Stimulated activated CD4-positive, alpha-beta T cell treated with anti-CD3 and anti-CD28 coated beads, TNF-alpha, amount 100 ng/mL, for 48 hours (primary cell): ENCODE measurements around the gene SORCS2.
"Not testable (repeated sequence)": the region's sequence is repeated elsewhere in the genome, so short reads cannot be mapped to it uniquely, and the experiment has no call there.

ENCODE experiments used
- DNase-seq, 3 donors: peaks; one replicate each; pipeline ENCODE4 v3.0.0-alpha.2; 2020; ENCODE audit warnings: low read depth in 3 of 3

Gene SORCS2

DNA sequence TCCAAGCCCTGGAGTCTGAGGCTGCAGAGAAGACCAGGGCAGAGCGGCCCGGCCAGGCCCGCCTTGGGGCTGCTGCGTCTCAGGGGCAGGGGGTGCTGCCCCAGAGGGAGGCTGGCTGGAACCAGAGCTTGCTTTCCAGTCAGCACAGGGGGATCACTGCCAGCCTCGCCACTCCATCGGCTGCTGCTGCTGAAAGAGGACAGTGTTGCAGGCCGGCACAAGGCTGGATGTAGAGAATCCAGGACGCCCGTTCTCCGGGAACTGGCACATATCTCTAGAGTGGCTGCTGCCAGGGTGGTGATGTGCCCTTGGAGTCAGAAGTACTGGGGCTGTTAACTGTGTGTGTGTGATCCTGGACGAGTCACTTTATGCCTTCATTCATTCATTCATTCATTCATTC lies 31.9 kb upstream of the SORCS2 start:
- DNase-seq, result no peak

GRCh38 chr4:7160951-7161440 lies 31.3 kb upstream of the SORCS2 start:
- DNase-seq, result no peak

- DNase-seq, result no peak
Measured at GRCh38 chr4:7161721-7162214, 30.6 kb upstream of the SORCS2 start.

GRCh38 chr4:7165056-7165873 lies 27.1 kb upstream of the SORCS2 start:
- DNase-seq, result not testable (repeated sequence)

GRCh38 chr4:7165874-7166201 lies 26.5 kb upstream of the SORCS2 start:
- no peak for DNase-seq

- DNase-seq, result no peak
Measured at GRCh38 chr4:7166237-7166636, 26.1 kb upstream of the SORCS2 start.

- no peak for DNase-seq
Measured at GRCh38 chr4:7166981-7167700, 25.2 kb upstream of the SORCS2 start.

GRCh38 chr4:7167706-7168105 lies 24.6 kb upstream of the SORCS2 start:
- no peak for DNase-seq

DNA sequence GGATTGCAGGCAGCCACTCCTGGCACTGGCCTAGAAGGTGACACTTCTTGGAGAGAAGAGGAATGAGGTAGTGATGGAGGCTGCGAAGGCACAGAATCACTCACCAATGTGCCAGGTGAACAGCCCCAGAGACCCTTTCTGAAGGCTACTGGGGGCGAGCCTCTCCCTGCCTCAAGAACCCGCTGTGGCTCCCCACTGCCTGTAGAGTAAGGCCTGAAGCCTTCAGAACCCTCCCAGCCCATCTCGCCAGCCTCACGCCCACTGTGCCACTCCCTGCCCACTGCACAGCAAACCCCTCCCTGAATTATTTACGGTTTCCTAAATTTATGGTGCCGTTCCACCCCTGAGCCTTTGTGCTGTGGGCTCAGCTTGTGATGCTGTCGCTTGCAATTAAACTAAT lies 24.2 kb upstream of the SORCS2 start:
- DNase-seq, result no peak

GRCh38 chr4:7169134-7169533 lies 23.2 kb upstream of the SORCS2 start:
- no peak for DNase-seq

DNA sequence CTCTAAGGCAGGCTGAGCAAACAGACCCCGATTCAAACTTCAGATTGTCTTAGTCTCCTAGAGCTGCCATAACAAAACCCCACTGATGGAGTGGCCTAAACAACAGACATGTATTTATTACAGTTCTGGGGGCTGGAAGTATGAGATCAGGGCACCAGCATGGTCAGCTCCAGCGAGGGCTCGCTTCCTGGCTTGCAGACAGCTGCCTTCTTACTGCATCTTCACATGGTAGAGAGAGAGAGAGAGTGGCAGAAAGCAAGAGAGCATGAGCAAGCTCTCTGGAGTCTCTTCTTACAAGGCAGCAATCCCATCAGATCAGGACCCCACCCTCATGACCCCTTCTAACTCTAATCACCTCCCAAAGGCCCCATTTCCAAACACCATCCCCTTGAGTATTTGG lies 22.3 kb upstream of the SORCS2 start:
- no peak for DNase-seq

DNA sequence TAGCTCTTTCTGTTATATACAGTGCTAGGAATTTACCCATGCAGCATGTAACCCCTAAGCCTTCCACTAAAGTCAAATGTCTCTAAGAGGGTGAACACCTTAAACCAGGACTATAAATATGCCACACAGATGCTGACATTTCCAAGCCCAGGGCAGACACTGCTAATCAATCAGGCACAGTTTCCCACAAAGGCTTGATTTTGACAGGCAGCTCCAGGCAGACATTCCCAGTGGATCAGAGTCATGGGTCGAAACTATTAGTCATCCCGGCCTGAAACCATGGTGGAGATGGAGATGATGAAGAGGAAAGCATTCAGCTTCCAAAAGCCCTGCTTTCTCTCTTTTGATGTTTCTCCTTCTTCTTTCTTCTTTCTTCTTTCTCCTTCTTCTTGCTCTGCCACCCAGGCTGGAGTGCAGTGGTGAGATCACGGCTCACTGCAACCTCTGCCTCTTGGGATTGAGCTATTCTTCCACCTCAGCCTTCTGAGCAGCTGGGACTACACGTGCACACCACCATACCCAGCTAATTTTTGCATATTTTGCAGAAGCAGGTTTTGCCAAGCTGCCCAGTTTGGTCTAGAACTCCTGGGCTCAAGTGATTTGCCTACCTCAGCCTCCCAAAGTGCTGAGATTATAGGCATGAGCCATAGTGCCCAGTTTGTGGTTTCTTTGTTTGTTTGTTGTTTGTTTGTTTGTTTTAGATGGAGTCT lies 21.0 kb upstream of the SORCS2 start:
- DNase-seq, result no peak

DNA sequence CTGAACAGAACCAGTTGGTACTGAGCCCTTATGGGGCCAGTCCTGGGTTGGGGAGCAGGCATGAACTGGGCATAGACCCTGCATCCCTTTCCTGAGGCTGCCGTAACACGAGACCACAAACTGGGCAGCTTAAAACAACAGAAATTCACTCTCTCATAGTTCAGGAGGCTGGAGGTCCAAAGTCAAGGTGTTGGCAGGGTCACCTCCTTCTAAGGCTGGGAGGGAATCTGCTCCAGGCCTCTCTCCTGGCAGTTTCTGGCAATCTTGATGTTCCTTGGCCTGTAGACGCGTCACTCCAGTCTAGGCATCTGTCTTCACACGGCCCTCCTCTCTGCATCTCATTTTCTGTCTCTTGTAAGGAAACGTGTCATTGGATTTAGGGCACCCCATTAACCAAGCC lies 19.8 kb upstream of the SORCS2 start:
- DNase-seq, result no peak

DNA sequence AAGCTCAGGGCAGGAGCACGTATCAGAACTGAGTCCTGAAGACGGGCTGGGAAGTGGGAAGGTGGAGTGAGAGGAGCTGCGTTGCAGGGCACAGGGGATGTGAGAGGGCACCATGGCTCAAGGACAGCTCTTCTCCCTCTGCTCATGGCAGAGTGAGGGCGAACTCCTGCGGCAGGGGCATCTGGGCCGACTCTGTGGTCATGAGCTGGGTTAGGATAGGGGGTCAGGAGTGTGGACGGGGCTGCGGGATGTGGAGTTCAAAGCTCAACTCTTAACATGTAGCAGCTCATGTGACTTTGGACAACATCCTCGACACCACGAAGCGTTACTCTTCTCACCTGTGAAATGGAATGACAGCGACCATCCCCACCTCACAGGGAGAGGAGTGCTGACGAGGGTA lies 19.4 kb upstream of the SORCS2 start:
- no peak for DNase-seq

GRCh38 chr4:7173841-7174449 lies 18.4 kb upstream of the SORCS2 start:
- DNase-seq, result no peak

GRCh38 chr4:7179158-7179557 lies 13.2 kb upstream of the SORCS2 start:
- no peak for DNase-seq

- no peak for DNase-seq
Measured at GRCh38 chr4:7180938-7181337, 11.4 kb upstream of the SORCS2 start.

- no peak for DNase-seq
Measured at GRCh38 chr4:7182616-7183015, 9.7 kb upstream of the SORCS2 start.

DNA sequence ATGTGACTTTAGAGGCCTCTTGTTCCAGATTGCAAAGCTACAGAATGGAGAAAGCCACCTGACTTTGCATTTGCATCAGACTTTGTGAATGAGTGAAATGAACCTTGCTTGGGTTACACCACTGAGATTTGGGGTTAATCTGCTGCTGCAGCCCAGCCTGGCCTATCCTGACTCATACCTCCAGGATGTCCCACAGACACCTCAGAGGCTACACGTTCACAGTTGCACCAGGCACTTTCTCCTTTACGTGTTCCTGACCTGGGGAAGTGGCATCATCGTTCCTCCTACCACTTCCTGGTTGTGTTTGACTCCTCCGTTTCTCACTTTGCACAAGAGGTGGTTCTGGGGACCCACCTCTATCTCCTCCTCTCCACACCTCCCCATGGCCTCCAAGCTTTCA lies 9.2 kb upstream of the SORCS2 start:
- DNase-seq, result peak; percentile 17 to 50 (median 24)

DNA sequence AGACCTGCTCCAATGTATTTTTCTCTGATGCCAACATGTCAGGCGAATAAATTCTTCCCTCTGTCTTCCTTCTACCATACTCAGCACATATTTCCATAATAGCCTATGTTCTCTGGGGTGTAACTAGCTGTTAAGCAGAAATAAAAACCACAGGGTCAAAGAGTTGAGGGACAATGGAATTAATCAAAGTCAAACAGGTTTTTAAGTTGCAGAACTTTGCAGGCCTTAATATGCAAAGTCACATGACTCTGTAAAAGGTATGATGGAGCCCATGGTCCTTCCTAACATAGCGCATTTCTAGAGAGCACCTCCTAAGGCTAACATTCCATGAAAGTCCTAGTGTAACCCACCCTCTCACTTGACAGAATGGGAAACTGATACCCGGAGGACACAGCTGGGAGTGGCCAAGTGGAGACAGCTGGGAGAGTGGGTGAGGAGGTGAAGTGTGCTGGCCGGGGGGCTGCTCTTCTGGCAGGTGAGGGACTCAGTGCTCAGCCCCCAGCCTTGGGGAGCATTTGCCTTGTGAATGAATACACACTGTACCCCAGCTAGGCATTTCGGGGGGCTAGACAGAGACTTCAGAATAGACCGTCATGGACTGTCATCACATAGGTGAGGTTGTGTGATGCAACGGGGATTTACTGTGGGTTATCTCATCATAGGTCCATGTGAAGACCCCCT lies 8.4 kb upstream of the SORCS2 start:
- no peak for DNase-seq

DNA sequence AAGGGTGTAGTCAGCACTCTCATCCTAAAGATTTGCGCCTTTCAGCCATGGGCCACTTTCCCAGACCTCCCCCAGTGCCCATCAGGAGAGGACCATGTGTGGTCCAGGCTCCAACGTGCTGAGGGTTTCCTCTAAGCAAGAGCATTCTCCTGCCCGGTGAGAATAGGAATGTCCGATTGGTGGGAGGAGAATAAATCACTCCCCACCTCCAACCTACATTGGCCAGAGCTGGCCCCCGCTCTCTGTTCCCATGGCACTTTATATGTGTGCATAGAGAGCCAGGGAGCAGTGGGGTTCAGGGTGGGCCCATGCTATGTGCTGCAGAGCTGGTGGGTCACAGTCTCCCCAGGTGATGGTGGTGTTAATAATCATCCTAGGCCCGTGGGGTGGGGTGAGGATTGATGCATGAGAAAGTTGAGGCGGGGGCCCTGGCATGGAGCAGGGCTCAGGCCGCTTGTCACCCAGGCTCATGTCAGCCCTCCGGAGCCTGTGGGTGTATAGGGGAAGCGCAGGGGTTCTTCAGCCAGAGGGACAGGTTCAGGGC lies 6.8 kb upstream of the SORCS2 start:
- no peak for DNase-seq
